NT2/D1 (cell line): ENCODE results near the gene TOR2A.

Experiments used
- DNase-seq: peaks from one replicate; pipeline ENCODE4 v3.0.0-alpha.2; 2011; ENCODE audit warnings: low read depth, low spot score
- H3K27me3 ChIP-seq: 2 replicates; pipeline ENCODE4 v1.6.0; 2011; ENCODE audit warnings: mild to moderate bottlenecking; ENCODE audit not compliant: insufficient read length, insufficient read depth
- H3K36me3 ChIP-seq: 2 replicates; pipeline ENCODE4 v1.6.1; 2011; ENCODE audit warnings: mild to moderate bottlenecking, low read length, mixed read lengths; ENCODE audit not compliant: insufficient read depth, insufficient read length
- H3K4me1 ChIP-seq: 2 replicates; pipeline ENCODE4 v1.5.1; 2011; ENCODE audit not compliant: insufficient read depth, insufficient read length
- H3K4me3 ChIP-seq: 2 replicates; pipeline ENCODE4 v1.5.1; 2011; ENCODE audit warnings: low read depth; ENCODE audit not compliant: insufficient read length
- H3K9ac ChIP-seq: 2 replicates; pipeline ENCODE4 v1.6.0; 2011; ENCODE audit warnings: low read depth; ENCODE audit not compliant: insufficient read length
- H3K9me3 ChIP-seq: 2 replicates; pipeline ENCODE4 v1.5.1; 2011; ENCODE audit warnings: mild to moderate bottlenecking, low read length; ENCODE audit not compliant: insufficient read depth
- SUZ12 ChIP-seq: IDR thresholded peaks from 2 replicates; pipeline ENCODE4 v1.6.1; 2011; ENCODE audit not compliant: insufficient read length, insufficient read depth; ENCODE audit errors: extremely low read depth
- YY1 ChIP-seq: IDR thresholded peaks from 2 replicates; pipeline ENCODE4 v1.6.1; 2011; ENCODE audit not compliant: insufficient read length, insufficient read depth
- ZNF274 ChIP-seq: IDR thresholded peaks from 2 replicates; pipeline ENCODE4 v1.6.1; 2011; ENCODE audit warnings: mild to moderate bottlenecking, low read depth, low read length

Gene TOR2A

DNA sequence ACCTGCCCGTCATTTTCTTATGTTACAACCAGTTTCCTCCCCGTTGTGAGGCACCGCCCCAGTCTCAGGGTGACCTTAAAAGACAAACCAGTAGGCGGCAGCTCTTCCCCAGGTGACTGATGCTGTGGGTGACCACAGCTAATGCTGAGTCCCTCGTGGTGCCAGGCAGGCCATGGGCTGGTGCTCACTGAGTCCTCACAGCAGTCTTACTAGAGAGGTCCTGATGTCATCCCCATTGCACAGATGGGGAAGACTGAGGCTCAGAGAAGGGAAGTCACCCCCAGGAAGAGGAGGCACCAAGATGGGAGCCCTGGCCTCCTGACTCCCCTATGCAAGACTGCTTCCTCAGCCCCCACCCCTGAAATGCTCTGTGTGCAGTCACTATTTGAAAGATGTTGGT is 27.3 kb downstream of the TOR2A start:
- DNase-seq = no peak
- peaks cover 12% of the 10 kb centered on the region for H3K4me1 ChIP-seq
- H3K9me3 ChIP-seq = peaks cover 5% of the 10 kb centered on the region; the same call in 1 of the 2 replicates

DNA sequence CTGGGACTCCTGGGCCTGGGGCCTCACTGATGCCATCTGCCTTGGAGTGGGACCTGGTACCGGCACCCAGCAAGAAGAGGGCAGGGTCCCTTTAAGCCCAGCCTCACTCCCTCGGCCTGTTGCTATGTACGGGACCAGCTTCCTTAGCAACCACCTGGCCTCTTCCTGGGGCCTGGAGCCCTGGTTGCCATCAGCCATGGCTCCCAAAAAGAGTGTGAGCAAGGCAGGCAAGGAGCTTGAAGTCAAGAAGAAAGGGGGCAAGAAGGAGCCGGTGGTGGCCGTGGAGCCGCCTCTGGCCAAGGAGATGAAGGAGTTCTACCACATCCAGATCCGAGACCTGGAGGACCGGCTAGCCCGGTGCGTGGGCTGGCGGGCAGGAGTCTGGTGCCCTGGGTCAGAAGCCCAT is 28.3 kb downstream of the TOR2A start, which contains the start of gene CFAP157:
Gene CFAP157, plus strand, starts transcription at position 153 of the 406 bp plus-strand sequence. Its CDS starts 44 bp downstream, at position 197.
- Histone ChIP-seq H3K9ac (peak within 1 kb of the TSS; percentile 6), H3K27me3 (no peaks in the 10 kb centered on the region), H3K36me3 (no peaks in the 10 kb centered on the region), H3K9me3 (peaks cover 5% of the 10 kb centered on the region; the same call in 1 of the 2 replicates), H3K4me1 (peaks cover 10% of the 10 kb centered on the region), H3K4me3 (no peak within 1 kb of the TSS)
- TF ChIP-seq ZNF274 (no peak), YY1 (no peak), SUZ12 (no peak)
- DNase-seq = no peak

More for the DNA sequence above, 27.3 kb downstream of the TOR2A start:
- Histone ChIP-seq H3K27me3 (no peaks in the 10 kb centered on the region), H3K9ac (no peak overlapping the region), H3K4me3 (no peak overlapping the region), H3K36me3 (no peaks in the 10 kb centered on the region)
- no peak for TF ChIP-seq ZNF274

DNA sequence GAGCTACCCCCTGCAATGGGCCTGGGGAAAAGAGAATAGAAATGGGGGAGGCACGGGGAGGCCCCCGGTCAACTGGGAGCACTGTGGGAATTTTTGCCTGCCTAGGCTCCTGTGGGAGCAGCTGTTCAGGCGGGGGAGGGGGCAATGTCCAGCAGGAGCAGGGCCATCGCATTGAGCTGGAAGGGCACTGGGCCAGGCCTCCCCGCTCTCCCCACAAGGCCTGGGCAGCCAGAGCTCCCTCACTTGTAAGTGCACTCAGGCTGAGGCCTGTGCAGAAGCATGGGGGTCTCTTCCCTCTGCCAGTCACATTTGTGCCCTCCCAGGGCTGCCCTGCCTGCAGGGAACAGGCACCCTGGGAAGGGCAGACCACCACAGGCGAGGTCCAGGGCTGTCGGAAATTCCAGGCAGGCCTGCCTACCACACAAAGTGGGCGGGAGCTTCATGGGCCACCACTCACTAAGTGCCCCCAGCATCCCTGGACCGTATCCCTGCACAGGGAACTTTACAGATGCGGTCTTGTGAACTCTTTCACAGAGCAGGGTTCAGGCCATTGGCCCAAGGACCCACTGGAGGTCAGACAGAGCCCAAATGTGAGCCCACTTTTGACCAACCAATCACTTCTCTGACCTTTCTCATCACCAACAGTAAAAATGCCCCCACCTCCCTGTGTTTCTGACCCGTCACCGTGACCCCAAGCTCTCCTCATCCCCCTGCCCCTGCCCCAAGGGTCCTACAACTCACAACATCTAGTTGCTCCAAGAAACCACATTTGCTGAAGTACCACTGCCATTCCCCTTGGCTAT is 29.3 kb downstream of the TOR2A start:
- no peak overlapping the region for H3K4me3 ChIP-seq
- peaks cover 5% of the 10 kb centered on the region; the same call in 1 of the 2 replicates for H3K9me3 ChIP-seq
- H3K4me1 ChIP-seq = peaks cover 10% of the 10 kb centered on the region
- H3K9ac ChIP-seq = peak overlapping the region; percentile 44
- TF ChIP-seq ZNF274 = no peak
- no peak for TF ChIP-seq YY1
- no peak for TF ChIP-seq SUZ12
- DNase-seq = no peak
- H3K36me3 ChIP-seq = no peaks in the 10 kb centered on the region
- no peaks in the 10 kb centered on the region for H3K27me3 ChIP-seq

DNA sequence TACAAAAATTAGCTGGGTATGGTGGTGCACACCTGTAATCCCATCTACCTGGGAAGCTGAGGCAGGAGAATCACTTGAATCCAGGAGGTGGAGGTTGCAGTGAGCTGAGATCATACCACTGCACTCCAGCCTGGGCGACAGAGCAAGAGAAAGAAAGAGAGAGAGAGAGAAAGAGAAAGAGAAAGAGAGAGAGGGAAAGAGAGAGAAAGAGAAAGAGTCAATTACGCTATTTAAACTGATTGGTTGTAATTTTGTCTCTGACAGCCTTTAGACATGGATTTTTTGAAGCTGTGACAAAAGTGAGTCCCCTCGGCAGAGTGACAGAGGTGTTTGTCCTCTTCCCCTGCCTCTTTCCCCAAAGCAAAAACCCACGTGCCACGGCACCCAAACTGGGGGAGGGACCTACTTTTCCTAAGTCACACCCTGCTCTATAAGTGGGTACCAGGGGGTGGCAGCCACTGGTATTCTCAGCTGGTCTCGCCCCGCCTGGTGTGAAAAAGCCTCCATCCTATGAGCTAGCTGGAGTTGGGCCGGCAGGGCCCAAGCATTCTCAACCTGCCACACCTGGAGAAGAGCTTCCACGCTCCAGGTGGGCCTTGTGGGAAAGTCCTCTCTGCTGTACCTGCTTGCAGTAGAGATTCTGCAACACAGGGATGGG is 31.7 kb downstream of the TOR2A start:
- peaks cover 10% of the 10 kb centered on the region for H3K4me1 ChIP-seq
- H3K9ac ChIP-seq = no peak overlapping the region
- peaks cover under 1% of the 10 kb centered on the region; the same call in 1 of the 2 replicates for H3K9me3 ChIP-seq
- no peak overlapping the region for H3K4me3 ChIP-seq
- no peaks in the 10 kb centered on the region for H3K27me3 ChIP-seq
- TF ChIP-seq ZNF274 = no peak
- TF ChIP-seq YY1 = no peak
- no peak for TF ChIP-seq SUZ12
- H3K36me3 ChIP-seq = no peaks in the 10 kb centered on the region
- DNase-seq = no peak

DNA sequence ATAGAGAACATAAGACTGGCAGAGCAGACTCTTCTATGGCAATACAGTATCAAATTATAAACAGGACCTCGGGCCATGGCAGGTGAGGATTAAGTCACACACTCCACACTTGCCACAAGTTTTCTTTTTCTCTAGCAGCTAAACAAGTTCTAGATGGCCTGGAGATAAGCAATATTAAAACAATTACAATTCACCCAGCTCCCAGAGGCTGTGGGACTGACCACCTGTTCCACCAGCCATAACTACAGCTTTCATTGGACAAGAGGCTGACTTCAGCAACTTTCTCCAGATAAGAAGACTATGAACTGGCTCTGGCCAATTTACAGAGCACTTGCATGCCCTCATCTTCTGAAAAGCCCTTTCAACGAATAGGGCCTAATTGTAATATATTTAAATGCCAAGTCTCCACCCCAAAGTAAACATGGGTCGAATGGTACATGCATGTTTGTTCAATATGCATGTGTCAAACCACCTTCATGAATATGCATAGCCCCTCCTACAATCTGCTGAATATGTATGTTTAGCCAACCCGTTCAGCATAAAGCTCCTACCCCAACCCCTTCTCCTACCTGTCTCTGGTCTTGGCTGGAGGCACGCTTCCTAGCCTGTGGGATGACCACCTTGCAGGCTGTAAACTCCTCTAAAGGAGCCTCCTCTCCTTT is 34.4 kb downstream of the TOR2A start:
- TF ChIP-seq SUZ12 = no peak
- TF ChIP-seq YY1 = no peak
- TF ChIP-seq ZNF274 = no peak
- H3K9me3 ChIP-seq = no peaks in the 10 kb centered on the region
- no peak overlapping the region for H3K4me3 ChIP-seq
- H3K36me3 ChIP-seq = no peaks in the 10 kb centered on the region
- DNase-seq = no peak
- H3K4me1 ChIP-seq = peaks cover 7% of the 10 kb centered on the region
- H3K27me3 ChIP-seq = no peaks in the 10 kb centered on the region
- no peak overlapping the region for H3K9ac ChIP-seq

DNA sequence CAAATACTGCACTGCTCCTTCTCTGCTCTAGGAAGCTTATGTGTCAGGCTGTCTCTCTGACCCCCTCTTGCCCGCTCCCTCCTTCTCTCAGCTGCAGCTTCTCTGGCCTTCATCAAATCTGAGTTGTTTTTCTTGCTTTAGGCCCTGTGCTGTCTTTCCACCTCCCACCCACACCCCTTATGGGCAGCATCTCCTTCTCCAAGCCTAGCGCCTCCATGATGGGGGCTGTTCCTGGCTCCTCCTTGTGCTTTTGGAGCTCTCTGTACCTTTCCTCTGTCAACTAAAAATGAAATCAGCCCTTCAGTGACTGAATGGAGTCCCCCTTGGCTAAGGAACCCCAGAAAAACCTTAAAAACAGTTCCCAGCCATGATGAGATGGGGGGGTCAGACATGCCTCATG is 35.0 kb downstream of the TOR2A start:
- no peak overlapping the region for H3K9ac ChIP-seq
- no peaks in the 10 kb centered on the region for H3K9me3 ChIP-seq
- H3K36me3 ChIP-seq = no peaks in the 10 kb centered on the region
- H3K4me3 ChIP-seq = no peak overlapping the region
- DNase-seq = no peak
- peaks cover 2% of the 10 kb centered on the region for H3K4me1 ChIP-seq
- TF ChIP-seq YY1 = no peak
- no peak for TF ChIP-seq ZNF274
- TF ChIP-seq SUZ12 = no peak
- no peaks in the 10 kb centered on the region for H3K27me3 ChIP-seq

DNA sequence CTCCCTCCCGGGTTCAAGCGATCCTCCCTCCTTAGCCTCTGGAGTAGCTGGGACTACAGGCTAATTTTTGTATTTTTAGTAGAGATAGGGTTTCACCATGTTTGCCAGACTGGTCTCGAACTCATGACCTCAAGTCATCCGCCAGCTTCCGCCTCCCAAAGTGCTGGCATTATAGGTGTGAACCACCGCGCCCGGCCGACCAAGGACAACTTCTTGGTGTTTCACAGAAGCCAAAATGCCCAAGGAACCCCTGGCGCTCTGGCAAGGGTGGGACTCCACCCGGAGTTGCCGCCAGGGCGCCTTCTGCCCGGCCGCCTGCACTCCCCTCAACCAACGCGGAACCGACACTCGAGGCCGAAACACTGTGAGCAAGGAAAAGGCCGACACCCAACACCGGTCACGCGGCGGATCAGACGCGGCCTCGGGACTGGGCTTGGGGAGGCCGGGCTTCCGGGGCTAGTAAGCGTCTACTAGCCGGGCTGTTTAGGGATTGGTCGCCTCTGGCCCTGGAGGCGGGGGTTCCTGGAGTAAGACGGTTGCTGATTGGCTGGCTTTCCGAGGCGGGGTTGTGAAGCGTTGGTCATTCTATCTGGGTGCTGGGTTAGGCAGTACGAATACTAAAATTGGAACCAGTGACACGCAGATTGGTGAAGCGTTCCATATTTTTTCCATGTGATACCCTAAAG is 36.0 kb downstream of the TOR2A start:
- peak; percentile 95 for DNase-seq
- no peaks in the 10 kb centered on the region for H3K4me1 ChIP-seq
- TF ChIP-seq ZNF274 (no peak), YY1 (no peak), SUZ12 (no peak)
- no peaks in the 10 kb centered on the region for H3K27me3 ChIP-seq
- H3K9ac ChIP-seq = peak overlapping the region; percentile 84
- no peaks in the 10 kb centered on the region for H3K36me3 ChIP-seq
- peak overlapping the region; percentile 56 for H3K4me3 ChIP-seq
- H3K9me3 ChIP-seq = no peaks in the 10 kb centered on the region
